NCI-H2107 treated with DMSO at 0.1 percent for 48 hours (cell line): ENCODE data around the gene LCT.
A peak's percentile ranks its signal among the peaks of the same experiment; 100 is the strongest.
"Not testable (repeated sequence)": the region's sequence is repeated elsewhere in the genome, so short reads cannot be mapped to it uniquely, and the experiment has no call there.

Source experiments
- DNase-seq: peaks from one replicate; lab custom pipeline; 2025; ENCODE audit not compliant: unreplicated experiment; lab: John Stamatoyannopoulos, UW

LCT gene

GRCh38 chr2:135832891-135833290, 4.1 kb downstream of the LCT start:
- DNase-seq: no peak

GRCh38 chr2:135831180-135831812, 5.7 kb downstream of the LCT start:
- DNase-seq: no peak

GRCh38 chr2:135829378-135830135, 7.4 kb downstream of the LCT start:
- DNase-seq: peak; percentile 88

- no peak for DNase-seq
Observed at GRCh38 chr2:135826544-135826943, 10.4 kb downstream of the LCT start.

GRCh38 chr2:135825550-135826176, 11.3 kb downstream of the LCT start:
- DNase-seq: no peak

- DNase-seq: no peak
Observed at GRCh38 chr2:135825131-135825530, 11.9 kb downstream of the LCT start.

- no peak for DNase-seq
Observed at GRCh38 chr2:135822855-135823254, 14.1 kb downstream of the LCT start.

GRCh38 chr2:135821190-135821589, 15.8 kb downstream of the LCT start:
- no peak for DNase-seq

GRCh38 chr2:135820003-135820618, 16.9 kb downstream of the LCT start:
- peak; percentile 50 for DNase-seq

- no peak for DNase-seq
Observed at GRCh38 chr2:135818937-135819610, 17.9 kb downstream of the LCT start.

- no peak for DNase-seq
Observed at GRCh38 chr2:135817951-135818350, 19.0 kb downstream of the LCT start.

GRCh38 chr2:135817466-135817865, 19.5 kb downstream of the LCT start:
- no peak for DNase-seq

GRCh38 chr2:135815269-135815668, 21.7 kb downstream of the LCT start:
- no peak for DNase-seq

- DNase-seq: no peak
Observed at GRCh38 chr2:135812907-135813511, 24.0 kb downstream of the LCT start.

- not testable (repeated sequence) for DNase-seq
Observed at GRCh38 chr2:135807874-135808273, 29.1 kb downstream of the LCT start.

- no peak for DNase-seq
Observed at GRCh38 chr2:135803278-135803677, 33.7 kb downstream of the LCT start.

GRCh38 chr2:135802350-135802749, 34.6 kb downstream of the LCT start:
- no peak for DNase-seq

- no peak for DNase-seq
Observed at GRCh38 chr2:135800513-135801460, 36.2 kb downstream of the LCT start.

- no peak for DNase-seq
Observed at GRCh38 chr2:135799738-135800137, 37.2 kb downstream of the LCT start.

GRCh38 chr2:135798762-135799161, 38.2 kb downstream of the LCT start:
- DNase-seq: no peak
